ENCODE results near the gene SNIP1.

Gene SNIP1

DNA sequence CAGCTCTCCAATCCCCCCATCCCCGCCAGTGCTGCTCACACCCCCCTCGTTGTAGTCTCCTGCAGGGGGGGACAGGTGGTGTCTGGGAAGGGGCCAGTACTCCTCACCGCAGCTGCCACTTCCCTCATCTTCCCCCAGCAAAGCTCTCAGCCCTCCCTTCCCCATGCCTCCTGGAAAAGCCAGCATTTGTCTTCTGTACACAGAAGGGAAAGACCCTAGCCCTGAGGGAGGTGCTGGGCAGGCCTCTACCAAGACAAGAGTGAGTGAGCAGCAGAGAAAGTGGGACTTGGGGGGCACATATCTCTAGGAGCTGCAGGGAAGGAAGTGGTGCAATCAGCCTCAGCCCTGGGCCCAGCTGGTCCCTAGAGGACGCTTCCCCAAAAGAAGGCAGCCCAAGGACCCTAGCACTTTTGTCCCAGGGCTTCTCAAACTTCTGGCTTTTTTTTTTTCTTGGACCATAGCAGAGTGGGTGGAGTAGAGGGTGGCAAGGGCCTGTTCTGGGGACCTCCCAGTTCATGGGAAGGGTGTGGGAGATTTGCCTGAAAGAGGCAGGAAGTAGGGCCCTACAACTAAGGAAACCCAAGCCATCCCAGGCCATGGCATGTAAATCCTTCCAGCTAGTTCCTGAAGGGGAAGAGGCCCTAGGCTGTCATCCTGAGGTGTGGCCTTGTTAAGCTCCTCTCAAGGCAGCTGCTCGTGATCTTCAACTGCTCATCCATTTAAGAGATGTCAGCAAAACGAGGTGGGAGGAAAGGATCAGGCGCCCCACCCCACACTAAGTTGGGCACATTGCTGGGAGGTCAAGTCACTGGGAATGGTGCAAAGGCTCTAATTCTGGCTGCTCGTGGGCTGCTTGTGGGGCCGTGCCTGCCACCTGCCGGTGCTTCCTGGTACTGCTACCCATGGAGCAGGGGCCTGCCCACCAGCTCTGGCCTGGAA is 67.1 kb downstream of the SNIP1 start:
- TF ChIP-seq, protein P1, sequence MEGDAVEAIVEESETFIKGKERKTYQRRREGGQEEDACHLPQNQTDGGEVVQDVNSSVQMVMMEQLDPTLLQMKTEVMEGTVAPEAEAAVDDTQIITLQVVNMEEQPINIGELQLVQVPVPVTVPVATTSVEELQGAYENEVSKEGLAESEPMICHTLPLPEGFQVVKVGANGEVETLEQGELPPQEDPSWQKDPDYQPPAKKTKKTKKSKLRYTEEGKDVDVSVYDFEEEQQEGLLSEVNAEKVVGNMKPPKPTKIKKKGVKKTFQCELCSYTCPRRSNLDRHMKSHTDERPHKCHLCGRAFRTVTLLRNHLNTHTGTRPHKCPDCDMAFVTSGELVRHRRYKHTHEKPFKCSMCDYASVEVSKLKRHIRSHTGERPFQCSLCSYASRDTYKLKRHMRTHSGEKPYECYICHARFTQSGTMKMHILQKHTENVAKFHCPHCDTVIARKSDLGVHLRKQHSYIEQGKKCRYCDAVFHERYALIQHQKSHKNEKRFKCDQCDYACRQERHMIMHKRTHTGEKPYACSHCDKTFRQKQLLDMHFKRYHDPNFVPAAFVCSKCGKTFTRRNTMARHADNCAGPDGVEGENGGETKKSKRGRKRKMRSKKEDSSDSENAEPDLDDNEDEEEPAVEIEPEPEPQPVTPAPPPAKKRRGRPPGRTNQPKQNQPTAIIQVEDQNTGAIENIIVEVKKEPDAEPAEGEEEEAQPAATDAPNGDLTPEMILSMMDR (IDR thresholded peaks at IDR 0.05; ENCODE audit: low read length, missing control alignments), result peak; percentile 98
- H3K4me3 ChIP-seq (replicated peaks; ENCODE audit: low read depth, low read length), result no peak overlapping the region
- DNase-seq (ENCODE audit: low read depth), result peak; percentile 81

- peak; percentile 60 for DNase-seq (ENCODE audit: low read depth)
- H3K4me3 ChIP-seq (replicated peaks; ENCODE audit: low read depth, low read length), result no peak overlapping the region
- TF ChIP-seq, protein P1 (IDR thresholded peaks at IDR 0.05; ENCODE audit: low read length, missing control alignments), result no peak
These were observed 68.0 kb downstream of the SNIP1 start for GRCh38 chr1:37485902-37486679.

Measured in fibroblast of pulmonary artery (primary cell).